ENCODE measurements around the gene FAM217B.
A peak's percentile ranks its signal among the peaks of the same experiment; 100 is the strongest.

Gene FAM217B

GRCh38 chr20:59940129-59940955, at the start of gene FAM217B, which contains the start of gene PPP1R3D:
Gene FAM217B (plus strand): TSS chr20:59940389. CDS start chr20:59943944, 3,555 bp downstream.
Gene PPP1R3D (minus strand): TSS chr20:59940305. CDS start chr20:59939931, 374 bp downstream.
- intact Hi-C loops (cut with DNase I; ENCODE audit: low total_unique reads): no loop called here
- H3K4me1 ChIP-seq: peaks cover 3 to 43% (median 31%) of the 10 kb centered on the region in 4 donors
- H3K27me3 ChIP-seq: no peaks in the 10 kb centered on the region
- peak within 1 kb of the TSS; percentile 88 to 91 for H3K27ac ChIP-seq
- peak within 1 kb of the TSS; percentile 63 to 71 for H3K4me3 ChIP-seq
- peak; percentile 99 for DNase-seq
- no peaks in the 10 kb centered on the region for H3K9me3 ChIP-seq
- TF ChIP-seq CTCF (IDR thresholded peaks at IDR 0.05): no peak
- peaks cover 13 to 30% (median 24%) of the 10 kb centered on the region in 3 donors for H3K36me3 ChIP-seq

GRCh38 chr20:59891581-59891980, 48.6 kb upstream of the FAM217B start:
- intact Hi-C loops (cut with DNase I; ENCODE audit: low total_unique reads): no loop called here
- Histone ChIP-seq H3K27me3 (no peaks in the 10 kb centered on the region), H3K4me1 (no peaks in the 10 kb centered on the region), H3K27ac (no peak overlapping the region), H3K4me3 (no peak overlapping the region), H3K9me3 (no peaks in the 10 kb centered on the region), H3K36me3 (no peaks in the 10 kb centered on the region)
- no peak for TF ChIP-seq CTCF (IDR thresholded peaks at IDR 0.05)
- no peak for DNase-seq

- H3K9me3 ChIP-seq: no peaks in the 10 kb centered on the region
- H3K4me1 ChIP-seq: no peaks in the 10 kb centered on the region
- no peaks in the 10 kb centered on the region for H3K27me3 ChIP-seq
- no peaks in the 10 kb centered on the region for H3K36me3 ChIP-seq
- no peak overlapping the region for H3K4me3 ChIP-seq
- intact Hi-C loops (cut with DNase I; ENCODE audit: low total_unique reads): no loop called here
- TF ChIP-seq CTCF (IDR thresholded peaks at IDR 0.05): no peak
- H3K27ac ChIP-seq: no peak overlapping the region
- DNase-seq: no peak
These were observed 44.3 kb upstream of the FAM217B start for GRCh38 chr20:59895908-59896307.

- Histone ChIP-seq H3K27ac (no peak overlapping the region), H3K4me1 (no peaks in the 10 kb centered on the region), H3K36me3 (no peaks in the 10 kb centered on the region), H3K9me3 (no peaks in the 10 kb centered on the region), H3K4me3 (no peak overlapping the region), H3K27me3 (no peaks in the 10 kb centered on the region)
- intact Hi-C loops (cut with DNase I; ENCODE audit: low total_unique reads): no loop called here
- TF ChIP-seq CTCF (IDR thresholded peaks at IDR 0.05): no peak
- DNase-seq: no peak
These were observed 37.7 kb upstream of the FAM217B start for GRCh38 chr20:59902470-59902869.

GRCh38 chr20:59903621-59904020, 36.6 kb upstream of the FAM217B start:
- no peaks in the 10 kb centered on the region for H3K36me3 ChIP-seq
- H3K9me3 ChIP-seq: no peaks in the 10 kb centered on the region
- no peaks in the 10 kb centered on the region for H3K27me3 ChIP-seq
- H3K4me3 ChIP-seq: no peak overlapping the region
- no peak for DNase-seq
- intact Hi-C loops (cut with DNase I; ENCODE audit: low total_unique reads): no loop called here
- no peaks in the 10 kb centered on the region for H3K4me1 ChIP-seq
- no peak overlapping the region for H3K27ac ChIP-seq
- TF ChIP-seq CTCF (IDR thresholded peaks at IDR 0.05): no peak

Data from tibial artery (tissue), 4 donors.